Measurements from ENCODE around the gene UNK.

The UNK gene

DNA sequence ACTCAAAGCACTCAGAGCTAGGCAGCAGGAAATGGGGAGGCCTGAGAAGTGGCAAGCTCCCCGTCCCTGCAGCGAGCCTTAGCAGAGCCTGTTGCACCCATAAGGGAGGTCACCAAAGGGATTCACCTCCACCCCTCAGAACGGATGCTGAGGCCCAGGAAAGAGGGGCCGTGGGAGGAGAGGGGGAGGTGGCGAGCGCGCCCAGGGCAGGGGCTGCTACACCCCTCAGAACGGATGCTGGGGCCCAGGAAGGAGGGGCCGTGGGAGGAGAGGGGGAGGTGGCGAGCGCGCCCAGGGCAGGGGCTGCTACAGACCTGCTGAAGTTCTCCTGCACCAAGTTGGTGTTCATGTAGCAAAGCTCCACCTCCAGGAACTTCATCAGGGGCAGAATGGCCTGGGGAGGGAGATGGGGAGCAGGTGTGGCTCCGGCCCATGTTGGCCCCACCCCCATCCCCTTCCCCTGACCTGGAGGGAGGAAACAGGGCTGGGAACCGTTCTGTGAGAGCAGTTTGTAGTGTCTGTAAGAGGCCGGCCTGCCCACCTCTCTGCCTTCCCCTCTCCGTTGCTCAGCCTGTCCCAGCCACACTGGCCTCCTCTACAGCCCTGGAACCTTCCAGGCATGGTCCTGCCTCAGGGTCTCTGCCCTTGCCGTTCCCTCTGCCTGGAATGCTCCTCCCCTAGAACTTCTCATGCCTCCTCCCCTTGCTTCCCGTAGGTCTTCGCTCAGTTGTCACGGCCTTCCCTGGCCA, 48.2 kb downstream of the UNK start:
- H3K27me3 Mint-ChIP-seq: no peaks in the 10 kb centered on the region
- peaks cover 27% of the 10 kb centered on the region for H3K4me1 Mint-ChIP-seq
- no peaks in the 10 kb centered on the region for H3K9me3 Mint-ChIP-seq
- peak overlapping the region; percentile 72 for H3K4me3 Mint-ChIP-seq
- peak overlapping the region; percentile 91 for H3K27ac Mint-ChIP-seq (ENCODE audit: low read depth)
- peak; percentile 53 for ATAC-seq (replicated peaks; ENCODE audit: extremely low read depth, poor library complexity, severe bottlenecking)
- DNase-seq (ENCODE audit: low spot score in 2 of 2): no peak
- peaks cover 47% of the 10 kb centered on the region for H3K36me3 Mint-ChIP-seq (ENCODE audit: insufficient read depth)

DNA sequence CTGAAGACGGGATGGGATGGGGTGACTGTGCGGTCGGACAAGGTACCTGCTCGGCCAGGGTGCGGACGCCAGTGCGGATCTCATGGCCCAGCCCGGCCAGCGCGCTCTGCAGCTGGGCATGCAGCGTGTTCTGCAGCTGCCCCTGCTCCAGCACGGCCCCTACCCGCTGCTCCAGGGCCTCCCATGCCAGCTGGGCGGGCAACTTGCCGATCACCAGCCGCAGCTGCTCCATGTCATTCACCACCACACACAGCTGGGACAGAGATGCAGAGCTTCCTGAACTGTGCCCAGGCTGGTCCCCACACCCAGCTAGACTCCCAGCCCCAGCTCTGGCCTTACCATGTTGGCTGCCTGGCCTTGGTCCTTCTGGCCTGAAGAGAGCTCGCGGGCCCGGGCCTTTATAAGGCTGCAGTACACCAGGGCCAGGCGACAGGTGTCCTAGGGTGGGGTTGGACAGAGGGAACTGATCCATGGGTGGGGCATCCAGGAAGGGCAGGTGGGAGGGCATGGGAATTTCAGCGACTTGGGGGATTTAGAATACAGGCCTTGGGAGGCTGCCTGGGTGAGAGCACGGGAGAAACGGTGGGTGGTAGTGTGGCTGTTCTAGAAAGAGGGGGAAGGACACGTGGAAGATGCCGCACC, 49.8 kb downstream of the UNK start:
- Mint-ChIP-seq H3K27ac (ENCODE audit: low read depth) (peak overlapping the region; percentile 91), H3K9me3 (no peaks in the 10 kb centered on the region), H3K27me3 (no peaks in the 10 kb centered on the region), H3K4me1 (peaks cover 27% of the 10 kb centered on the region), H3K36me3 (ENCODE audit: insufficient read depth) (peaks cover 52% of the 10 kb centered on the region), H3K4me3 (no peak overlapping the region)
- ATAC-seq (replicated peaks; ENCODE audit: extremely low read depth, poor library complexity, severe bottlenecking): no peak
- DNase-seq (ENCODE audit: low spot score in 2 of 2): no peak

- no peak for DNase-seq (ENCODE audit: low spot score in 2 of 2)
- Mint-ChIP-seq H3K9me3 (no peaks in the 10 kb centered on the region), H3K4me1 (peaks cover 27% of the 10 kb centered on the region), H3K4me3 (no peak overlapping the region), H3K27ac (ENCODE audit: low read depth) (peak overlapping the region; percentile 91), H3K36me3 (ENCODE audit: insufficient read depth) (peaks cover 52% of the 10 kb centered on the region), H3K27me3 (no peaks in the 10 kb centered on the region)
- ATAC-seq (replicated peaks; ENCODE audit: extremely low read depth, poor library complexity, severe bottlenecking): no peak
Measured at GRCh38 chr17:75834928-75835653, 50.5 kb downstream of the UNK start.

- peaks cover 49% of the 10 kb centered on the region for H3K36me3 Mint-ChIP-seq (ENCODE audit: insufficient read depth)
Measured at GRCh38 chr17:75835654-75835987, 51.0 kb downstream of the UNK start.

DNA sequence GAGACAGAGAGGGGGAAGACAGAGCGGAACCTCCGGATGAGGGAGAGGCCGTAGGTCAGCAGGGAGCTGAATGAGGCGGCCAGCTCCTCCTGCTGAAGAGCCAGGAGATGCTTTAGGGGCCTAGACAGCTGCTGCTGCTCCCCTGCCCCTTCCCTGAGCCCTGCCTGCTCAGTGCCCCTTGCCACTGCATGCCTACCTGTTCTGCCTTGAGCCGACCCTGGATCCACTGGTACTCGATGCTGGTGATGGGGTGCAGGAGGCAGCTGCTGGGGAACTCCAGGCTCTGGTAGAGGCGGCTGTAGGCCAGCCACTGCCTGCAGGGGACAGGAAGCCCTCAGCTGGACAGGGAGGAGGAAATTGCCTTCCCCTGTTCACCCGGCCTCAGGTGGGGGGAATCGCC, 52.0 kb downstream of the UNK start:
- H3K27ac Mint-ChIP-seq (ENCODE audit: low read depth): no peak overlapping the region
- no peak overlapping the region for H3K4me3 Mint-ChIP-seq
- no peaks in the 10 kb centered on the region for H3K9me3 Mint-ChIP-seq
- H3K36me3 Mint-ChIP-seq (ENCODE audit: insufficient read depth): peaks cover 44% of the 10 kb centered on the region
- ATAC-seq (replicated peaks; ENCODE audit: extremely low read depth, poor library complexity, severe bottlenecking) (no peak), DNase-seq (ENCODE audit: low spot score in 2 of 2) (no peak)
- H3K4me1 Mint-ChIP-seq: peaks cover 27% of the 10 kb centered on the region
- no peaks in the 10 kb centered on the region for H3K27me3 Mint-ChIP-seq

More at GRCh38 chr17:75835654-75835987, 51.0 kb downstream of the UNK start:
- H3K4me3 Mint-ChIP-seq: no peak overlapping the region
- peaks cover 27% of the 10 kb centered on the region for H3K4me1 Mint-ChIP-seq
- no peaks in the 10 kb centered on the region for H3K9me3 Mint-ChIP-seq
- no peak overlapping the region for H3K27ac Mint-ChIP-seq (ENCODE audit: low read depth)
- ATAC-seq (replicated peaks; ENCODE audit: extremely low read depth, poor library complexity, severe bottlenecking) (no peak), DNase-seq (ENCODE audit: low spot score in 2 of 2) (no peak)
- no peaks in the 10 kb centered on the region for H3K27me3 Mint-ChIP-seq

- Mint-ChIP-seq H3K4me1 (peaks cover 23% of the 10 kb centered on the region), H3K4me3 (no peak overlapping the region), H3K27ac (ENCODE audit: low read depth) (peak overlapping the region; percentile 57), H3K36me3 (ENCODE audit: insufficient read depth) (peaks cover 45% of the 10 kb centered on the region), H3K9me3 (no peaks in the 10 kb centered on the region), H3K27me3 (no peaks in the 10 kb centered on the region)
- ATAC-seq (replicated peaks; ENCODE audit: extremely low read depth, poor library complexity, severe bottlenecking) (no peak), DNase-seq (ENCODE audit: low spot score in 2 of 2) (no peak)
Measured at GRCh38 chr17:75837899-75838298, 53.3 kb downstream of the UNK start.

DNA sequence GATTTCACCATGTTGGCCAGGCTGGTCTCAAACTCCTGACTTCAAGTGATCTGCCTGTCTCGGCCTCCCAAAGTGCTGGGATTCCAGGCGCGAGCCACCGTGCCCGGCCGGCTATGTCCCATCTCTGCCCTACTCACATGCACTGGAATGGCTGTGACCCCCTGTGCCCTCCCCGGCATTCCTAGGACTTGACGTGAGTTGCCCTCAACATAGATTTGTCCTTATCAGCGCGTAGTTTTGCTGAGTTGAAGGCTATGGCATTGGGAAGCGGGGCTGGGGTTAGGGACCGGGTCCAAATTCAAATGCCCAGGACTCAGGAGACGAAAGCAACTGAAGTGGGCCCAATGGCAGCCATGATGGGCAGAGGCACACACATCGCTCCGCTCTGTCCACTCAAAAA, 53.8 kb downstream of the UNK start:
- Mint-ChIP-seq H3K36me3 (ENCODE audit: insufficient read depth) (peaks cover 41% of the 10 kb centered on the region), H3K4me3 (no peak overlapping the region), H3K27me3 (no peaks in the 10 kb centered on the region), H3K27ac (ENCODE audit: low read depth) (peak overlapping the region; percentile 57), H3K9me3 (no peaks in the 10 kb centered on the region), H3K4me1 (peaks cover 18% of the 10 kb centered on the region)
- DNase-seq (ENCODE audit: low spot score in 2 of 2) (no peak), ATAC-seq (replicated peaks; ENCODE audit: extremely low read depth, poor library complexity, severe bottlenecking) (no peak)

DNA sequence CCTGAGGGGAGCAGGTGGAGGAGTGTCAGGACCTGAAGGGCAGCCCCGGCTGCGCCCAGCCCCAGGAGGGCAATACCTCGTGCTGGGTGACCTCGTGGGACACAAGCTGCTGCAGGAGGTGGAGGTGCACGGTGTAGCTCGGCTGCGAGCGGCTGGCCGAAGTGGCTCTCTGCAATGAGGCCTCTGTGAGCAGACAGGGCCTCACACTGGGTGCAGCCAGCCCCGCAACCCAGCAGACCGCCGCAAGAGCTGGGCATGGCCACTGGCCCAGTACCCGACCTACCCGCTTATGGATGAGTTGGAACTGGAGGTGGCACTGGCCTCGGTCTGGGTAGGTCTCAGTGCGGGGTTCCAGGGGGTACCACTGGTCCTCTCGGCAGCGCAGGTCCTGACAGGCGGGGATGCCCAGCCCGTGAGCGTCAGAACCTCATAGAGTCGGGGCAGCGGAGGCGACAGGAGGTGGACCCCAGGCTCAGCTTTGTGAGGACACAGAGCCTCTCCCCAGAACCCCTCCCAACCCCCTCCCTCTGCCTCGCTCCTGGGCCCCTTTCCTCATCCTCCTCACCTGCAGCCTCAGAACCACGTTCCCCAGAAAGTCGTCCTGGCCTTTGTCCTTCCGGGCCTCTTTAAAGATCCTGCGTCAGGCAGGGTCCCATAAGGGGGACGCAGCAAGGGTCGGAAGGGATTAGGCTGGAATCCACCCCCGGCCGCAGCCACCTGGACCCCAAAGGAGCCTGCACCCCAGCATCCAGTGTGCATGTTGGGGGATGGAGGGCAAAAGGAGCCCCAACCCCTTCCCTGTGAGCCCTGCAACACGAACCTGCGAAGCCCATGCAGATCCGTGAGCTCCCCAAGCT, 55.6 kb downstream of the UNK start:
- H3K27me3 Mint-ChIP-seq: no peaks in the 10 kb centered on the region
- peaks cover 10% of the 10 kb centered on the region for H3K4me1 Mint-ChIP-seq
- DNase-seq (ENCODE audit: low spot score in 2 of 2): no peak
- peaks cover 38% of the 10 kb centered on the region for H3K36me3 Mint-ChIP-seq (ENCODE audit: insufficient read depth)
- H3K9me3 Mint-ChIP-seq: no peaks in the 10 kb centered on the region
- H3K27ac Mint-ChIP-seq (ENCODE audit: low read depth): no peak overlapping the region
- no peak overlapping the region for H3K4me3 Mint-ChIP-seq
- ATAC-seq (replicated peaks; ENCODE audit: extremely low read depth, poor library complexity, severe bottlenecking): no peak

DNA sequence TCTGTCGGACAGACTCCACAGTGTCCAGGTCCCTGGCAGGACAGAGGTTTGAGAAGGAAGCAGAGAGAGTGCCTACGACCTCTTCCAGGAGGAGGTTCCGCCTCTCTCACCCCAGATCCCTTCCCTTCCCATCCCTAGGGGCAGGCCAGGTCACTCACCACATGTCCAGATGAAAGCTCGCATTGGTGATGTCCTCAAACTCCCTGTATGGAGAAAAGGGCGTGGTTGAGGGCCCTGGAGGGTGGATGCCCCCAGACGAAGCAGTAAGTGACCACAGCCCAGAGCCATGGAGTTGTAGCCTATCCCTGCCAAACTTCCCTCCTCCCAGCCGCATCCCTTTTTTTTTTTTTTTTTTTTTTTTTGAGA, 56.2 kb downstream of the UNK start:
- Mint-ChIP-seq H3K27me3 (no peaks in the 10 kb centered on the region), H3K9me3 (no peaks in the 10 kb centered on the region), H3K4me3 (no peak overlapping the region), H3K4me1 (peaks cover 10% of the 10 kb centered on the region), H3K27ac (ENCODE audit: low read depth) (no peak overlapping the region), H3K36me3 (ENCODE audit: insufficient read depth) (peaks cover 37% of the 10 kb centered on the region)
- ATAC-seq (replicated peaks; ENCODE audit: extremely low read depth, poor library complexity, severe bottlenecking): no peak
- DNase-seq (ENCODE audit: low spot score in 2 of 2): no peak

DNA sequence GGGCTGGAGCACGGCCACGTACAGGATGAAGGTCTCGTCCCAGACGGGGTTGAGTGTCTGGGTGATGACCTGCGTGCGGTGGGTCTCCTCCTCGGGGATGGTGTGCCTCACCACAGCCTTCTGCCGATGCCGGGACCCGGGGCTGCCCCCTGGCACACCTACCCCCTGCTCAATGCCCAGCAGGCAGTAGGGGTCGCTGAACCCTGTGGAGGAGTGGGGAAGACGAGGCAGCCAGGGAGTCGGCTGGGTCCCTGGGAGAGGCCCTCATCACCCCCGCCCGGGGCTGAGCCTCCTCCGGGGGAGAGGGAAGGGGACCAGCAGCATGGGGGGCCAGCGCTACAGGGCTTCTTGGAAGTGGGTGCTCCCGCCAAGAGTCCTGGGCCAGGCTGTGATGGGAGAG, 57.8 kb downstream of the UNK start:
- H3K4me3 Mint-ChIP-seq: peak overlapping the region; percentile 92
- no peak for ATAC-seq (replicated peaks; ENCODE audit: extremely low read depth, poor library complexity, severe bottlenecking)
- no peaks in the 10 kb centered on the region for H3K27me3 Mint-ChIP-seq
- peaks cover 39% of the 10 kb centered on the region for H3K36me3 Mint-ChIP-seq (ENCODE audit: insufficient read depth)
- H3K4me1 Mint-ChIP-seq: peaks cover 10% of the 10 kb centered on the region
- no peak for DNase-seq (ENCODE audit: low spot score in 2 of 2)
- H3K27ac Mint-ChIP-seq (ENCODE audit: low read depth): no peak overlapping the region
- no peaks in the 10 kb centered on the region for H3K9me3 Mint-ChIP-seq

GRCh38 chr17:75842963-75843576, 58.5 kb downstream of the UNK start:
- H3K27ac Mint-ChIP-seq (ENCODE audit: low read depth): peak overlapping the region; percentile 93
- peaks cover 10% of the 10 kb centered on the region for H3K4me1 Mint-ChIP-seq
- DNase-seq (ENCODE audit: low spot score in 2 of 2): no peak
- H3K4me3 Mint-ChIP-seq: peak overlapping the region; percentile 92
- no peaks in the 10 kb centered on the region for H3K9me3 Mint-ChIP-seq
- no peaks in the 10 kb centered on the region for H3K27me3 Mint-ChIP-seq
- ATAC-seq (replicated peaks; ENCODE audit: extremely low read depth, poor library complexity, severe bottlenecking): peak; percentile 7
- peaks cover 35% of the 10 kb centered on the region for H3K36me3 Mint-ChIP-seq (ENCODE audit: insufficient read depth)

Data from central memory CD8-positive, alpha-beta T cell (primary cell).